VCaP (cell line): ENCODE data around the gene SAMD1.
"Not testable (repeated sequence)": the region's sequence is repeated elsewhere in the genome, so short reads cannot be mapped to it uniquely, and the experiment has no call there.

ENCODE experiments used
- H3K27ac ChIP-seq: fragments of 450-650 bp; 2 replicates; pipeline ENCODE4 v1.5.1; 2017
- TF ChIP-seq, protein P1 (sequence below): fragments of 450-650 bp; conservative IDR thresholded peaks from 2 replicates; pipeline ENCODE4 v1.5.1; 2017; ENCODE audit warnings: mild to moderate bottlenecking, moderate library complexity

SAMD1 gene

DNA sequence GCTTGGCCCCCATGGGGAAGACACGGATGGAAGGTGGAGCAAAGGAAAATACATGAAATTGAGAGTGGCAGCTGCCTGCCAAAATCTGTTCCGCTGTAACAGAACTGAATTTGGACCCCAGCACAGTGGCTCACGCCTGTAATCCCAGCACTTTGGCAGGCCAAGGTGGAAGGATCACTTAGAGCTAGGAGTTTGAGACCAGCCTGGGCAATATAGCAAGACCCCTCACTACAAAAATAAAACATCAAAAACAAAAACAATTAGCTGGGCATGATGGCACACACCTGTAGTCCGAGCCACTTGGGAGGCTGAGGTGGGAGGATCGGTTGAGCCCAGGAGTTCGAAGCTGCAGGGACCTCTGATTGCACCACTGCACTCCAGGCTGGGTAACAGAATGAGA lies 38.1 kb downstream of the SAMD1 start:
- TF ChIP-seq, protein P1, sequence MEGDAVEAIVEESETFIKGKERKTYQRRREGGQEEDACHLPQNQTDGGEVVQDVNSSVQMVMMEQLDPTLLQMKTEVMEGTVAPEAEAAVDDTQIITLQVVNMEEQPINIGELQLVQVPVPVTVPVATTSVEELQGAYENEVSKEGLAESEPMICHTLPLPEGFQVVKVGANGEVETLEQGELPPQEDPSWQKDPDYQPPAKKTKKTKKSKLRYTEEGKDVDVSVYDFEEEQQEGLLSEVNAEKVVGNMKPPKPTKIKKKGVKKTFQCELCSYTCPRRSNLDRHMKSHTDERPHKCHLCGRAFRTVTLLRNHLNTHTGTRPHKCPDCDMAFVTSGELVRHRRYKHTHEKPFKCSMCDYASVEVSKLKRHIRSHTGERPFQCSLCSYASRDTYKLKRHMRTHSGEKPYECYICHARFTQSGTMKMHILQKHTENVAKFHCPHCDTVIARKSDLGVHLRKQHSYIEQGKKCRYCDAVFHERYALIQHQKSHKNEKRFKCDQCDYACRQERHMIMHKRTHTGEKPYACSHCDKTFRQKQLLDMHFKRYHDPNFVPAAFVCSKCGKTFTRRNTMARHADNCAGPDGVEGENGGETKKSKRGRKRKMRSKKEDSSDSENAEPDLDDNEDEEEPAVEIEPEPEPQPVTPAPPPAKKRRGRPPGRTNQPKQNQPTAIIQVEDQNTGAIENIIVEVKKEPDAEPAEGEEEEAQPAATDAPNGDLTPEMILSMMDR, result no peak
- no peak overlapping the region for H3K27ac ChIP-seq

DNA sequence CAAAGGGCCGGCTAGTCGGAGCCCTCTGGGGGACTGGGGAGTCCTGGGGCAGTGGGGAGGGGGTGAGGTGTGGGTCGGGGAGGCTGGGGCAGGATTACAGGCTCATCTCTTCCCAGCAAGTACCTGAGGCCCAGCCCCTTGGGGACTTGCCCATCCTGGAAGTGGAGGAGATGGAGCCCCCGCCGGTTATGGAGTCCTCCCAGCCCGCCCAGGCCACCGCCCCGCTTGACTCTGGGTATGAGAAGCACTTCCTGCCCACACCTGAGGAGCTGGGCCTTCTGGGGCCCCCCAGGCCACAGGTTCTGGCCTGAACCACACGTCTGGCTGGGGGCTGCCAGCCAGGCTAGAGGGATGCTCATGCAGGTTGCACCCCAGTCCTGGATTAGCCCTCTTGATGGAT lies 38.6 kb downstream of the SAMD1 start:
- TF ChIP-seq, protein P1, result no peak
- H3K27ac ChIP-seq, result no peak overlapping the region

DNA sequence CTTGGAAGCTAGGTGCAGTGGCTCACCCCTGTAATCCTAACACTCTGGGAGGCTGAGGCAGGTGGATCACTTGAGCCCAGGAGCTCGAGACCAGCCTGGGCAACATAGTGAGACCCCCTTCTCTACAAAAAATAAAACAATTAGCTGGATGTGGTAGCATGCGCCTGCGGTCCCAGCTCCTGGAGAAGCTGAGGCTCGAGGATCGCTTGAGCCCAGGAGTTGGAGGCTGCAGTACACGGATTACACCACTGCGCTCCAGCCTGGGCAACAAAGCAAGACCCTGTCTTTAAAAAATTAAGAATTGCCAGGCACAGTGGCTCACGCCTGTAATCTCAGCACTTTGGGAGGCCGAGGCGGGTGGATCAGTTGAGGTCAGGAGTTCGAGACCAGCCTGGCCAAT lies 39.6 kb downstream of the SAMD1 start:
- H3K27ac ChIP-seq, result not testable (repeated sequence)
- TF ChIP-seq, protein P1, result 0 out of 2 replicates have a peak, but pooled peaks have one; percentile 5

DNA sequence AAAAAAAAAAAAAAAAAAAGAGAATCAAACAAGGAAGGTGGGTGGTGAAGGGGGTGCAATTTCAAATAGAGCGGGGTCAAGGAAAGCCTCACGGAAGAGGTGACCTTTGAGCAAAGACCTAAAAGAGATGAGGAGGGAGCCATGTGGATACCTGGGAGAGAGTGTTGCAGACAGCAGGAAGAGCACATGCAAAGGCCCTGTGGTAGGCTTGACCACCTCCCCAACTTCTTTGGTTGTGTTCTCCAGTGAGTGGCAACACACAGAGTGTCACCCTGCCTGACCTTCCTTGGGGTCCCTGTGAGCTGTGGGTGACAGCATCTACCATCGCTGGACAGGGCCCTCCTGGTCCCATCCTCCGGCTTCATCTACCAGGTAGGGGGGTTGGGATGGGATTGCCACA lies 40.0 kb downstream of the SAMD1 start:
- TF ChIP-seq, protein P1, result no peak
- no peak overlapping the region for H3K27ac ChIP-seq

DNA sequence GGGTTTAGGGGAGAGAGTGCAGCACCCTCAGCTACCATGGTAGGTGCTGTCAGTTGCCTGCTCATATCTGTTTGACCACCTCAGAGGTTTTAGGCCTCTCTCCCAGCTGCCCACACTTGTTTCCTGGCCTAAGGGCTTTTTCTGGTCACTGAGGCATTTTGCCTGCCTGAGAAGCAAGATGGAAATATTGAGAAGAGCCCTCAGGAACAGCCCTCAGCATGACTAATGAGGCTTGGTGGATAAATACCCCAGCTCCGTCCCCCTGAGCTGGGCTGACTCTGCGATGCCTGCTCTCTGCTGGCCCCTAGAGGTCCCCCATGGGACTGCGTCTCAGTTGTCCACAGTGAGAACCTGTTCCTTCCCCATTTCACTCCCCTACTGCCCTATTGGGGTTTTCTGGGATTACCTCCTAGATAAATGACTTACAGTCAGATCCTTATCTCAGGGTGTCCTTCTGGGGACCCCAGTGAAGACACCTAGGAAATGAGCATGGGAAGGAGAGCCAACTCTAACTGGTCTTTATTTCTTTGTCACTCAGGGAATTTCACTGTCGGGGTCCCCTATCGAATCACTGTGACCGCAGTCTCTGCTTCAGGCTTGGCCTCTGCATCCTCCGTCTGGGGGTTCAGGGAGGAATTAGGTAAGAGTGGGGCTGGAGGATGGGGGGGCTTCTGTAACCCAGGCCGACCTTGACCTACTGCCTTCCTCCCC lies 42.0 kb downstream of the SAMD1 start:
- TF ChIP-seq, protein P1, result peak; percentile 82
- H3K27ac ChIP-seq, result no peak overlapping the region

DNA sequence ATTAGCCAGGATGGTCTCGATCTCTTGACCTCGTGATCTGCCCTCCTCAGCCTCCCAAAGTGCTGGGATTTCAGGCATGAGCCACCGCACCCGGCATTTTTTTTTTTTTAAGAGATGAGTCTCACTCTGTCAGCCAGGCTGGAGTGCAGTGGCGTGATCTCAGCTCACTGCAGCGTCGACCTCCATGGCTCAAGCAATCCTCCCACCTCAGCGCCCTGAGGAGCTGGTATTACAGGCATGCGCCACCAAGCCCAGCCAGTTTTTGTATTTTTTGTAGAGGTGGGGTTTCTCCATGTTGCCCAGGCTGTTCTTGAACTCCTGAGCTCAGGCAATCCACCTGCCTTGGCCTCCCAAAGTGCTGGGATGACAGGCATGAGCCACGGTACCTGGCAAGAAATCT lies 42.7 kb downstream of the SAMD1 start:
- not testable (repeated sequence) for H3K27ac ChIP-seq

DNA sequence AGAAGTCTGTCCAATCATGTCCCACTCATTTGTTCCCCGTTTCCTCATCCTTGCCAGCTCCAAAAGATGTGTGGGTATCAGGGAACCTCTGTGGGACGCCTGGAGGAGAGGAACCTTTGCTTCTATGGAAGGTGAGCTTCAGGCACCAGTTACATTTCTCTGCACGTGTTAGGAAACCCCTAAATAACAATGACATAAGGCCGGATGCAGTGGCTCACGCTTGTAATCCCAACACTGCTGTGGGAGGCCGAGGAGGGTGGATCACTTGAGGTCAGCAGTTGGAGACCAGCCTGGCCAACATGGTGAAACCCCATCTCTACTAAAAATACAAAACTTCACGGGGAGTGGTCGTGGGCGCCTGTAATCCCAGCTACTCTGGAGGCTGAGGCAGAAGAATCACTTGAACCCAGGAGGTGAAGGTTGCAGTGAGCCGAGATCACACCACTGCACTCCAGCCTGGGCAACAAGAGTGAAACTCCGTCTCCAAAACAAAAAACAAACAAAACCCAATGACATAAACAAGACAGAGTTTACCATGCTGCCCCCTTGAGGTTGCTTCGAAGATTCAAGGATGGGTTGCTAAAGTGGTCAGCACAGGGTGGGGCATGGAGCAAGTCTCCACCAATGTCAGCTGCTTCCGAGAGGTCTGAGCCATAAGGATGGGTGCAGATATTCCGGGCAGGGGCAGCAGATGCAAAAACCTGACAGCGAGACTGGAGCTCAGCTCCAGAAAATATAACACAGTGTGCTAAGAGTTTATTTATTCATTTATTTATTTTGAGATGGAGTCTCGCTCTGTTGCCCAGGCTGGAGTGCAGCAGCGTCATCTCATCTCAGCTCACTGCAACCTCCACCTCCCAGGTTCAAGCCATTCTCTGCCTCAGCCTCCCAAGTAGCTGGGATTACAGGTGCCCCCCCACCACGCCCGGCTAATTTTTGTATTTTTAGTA lies 47.6 kb downstream of the SAMD1 start:
- H3K27ac ChIP-seq, result not testable (repeated sequence)
- TF ChIP-seq, protein P1, result peak; percentile 44
